Measurements from ENCODE around the gene CHFR.

The CHFR gene

DNA sequence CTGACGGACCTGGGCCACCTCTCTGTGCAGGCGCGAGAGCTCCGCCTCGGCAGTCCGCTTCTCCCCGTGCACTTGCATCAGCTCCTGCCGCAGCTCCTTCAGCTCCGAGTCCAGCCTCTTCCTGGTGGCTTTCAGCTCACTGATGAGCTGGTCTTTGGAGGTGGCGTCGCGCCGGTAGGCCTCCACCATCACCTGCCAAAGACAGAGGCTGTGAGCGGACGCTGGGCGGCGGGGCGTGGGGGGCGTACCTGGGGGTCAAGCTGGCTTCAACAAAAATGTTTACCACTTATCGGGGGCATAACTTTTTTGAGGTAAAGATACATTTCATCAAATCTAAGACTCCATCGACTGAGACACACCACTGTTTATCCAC, 98.3 kb downstream of the CHFR start:
- peaks cover 43% of the 10 kb centered on the region for H3K36me3 Mint-ChIP-seq (ENCODE audit: low read depth)
- H3K4me1 Mint-ChIP-seq (ENCODE audit: low read depth), result no peaks in the 10 kb centered on the region
- H3K27me3 Mint-ChIP-seq, result no peaks in the 10 kb centered on the region
- no peak overlapping the region for H3K4me3 Mint-ChIP-seq
- H3K9me3 Mint-ChIP-seq, result no peaks in the 10 kb centered on the region
- no peak overlapping the region for H3K27ac Mint-ChIP-seq

DNA sequence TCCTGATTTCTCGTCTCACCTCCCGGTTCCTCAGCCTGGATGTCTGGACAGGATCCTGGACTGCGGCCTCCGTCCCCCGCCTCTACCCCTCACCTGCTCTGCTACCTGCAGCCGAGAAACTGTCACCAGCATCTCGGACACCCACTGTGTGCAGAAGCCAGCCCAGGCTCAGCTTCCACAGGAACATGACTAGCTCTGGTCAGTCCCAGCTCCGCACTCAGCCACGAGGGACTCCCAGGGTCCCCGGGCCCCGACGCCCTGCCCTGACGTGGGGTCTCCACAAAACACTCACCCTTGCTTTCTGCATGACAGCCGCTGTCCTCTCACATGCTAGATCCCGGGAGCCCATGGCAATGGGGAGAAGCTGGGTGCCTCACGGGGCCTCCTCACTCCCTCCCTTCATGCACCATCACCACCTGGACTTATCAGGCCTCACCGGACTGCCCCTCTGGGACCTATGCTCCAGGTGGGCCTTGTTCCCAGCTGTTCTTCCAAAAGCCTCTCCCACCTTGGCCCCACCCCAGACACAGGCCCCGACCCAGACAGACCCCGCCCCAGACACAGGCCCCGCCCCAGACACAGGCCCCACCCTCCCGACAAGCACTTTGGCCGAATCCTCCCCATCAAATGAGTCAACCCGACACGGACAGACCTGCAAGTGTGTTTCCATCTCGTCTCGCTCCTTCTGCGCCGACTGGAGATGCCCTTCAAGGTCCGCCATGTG, 98.9 kb downstream of the CHFR start:
- peaks cover 43% of the 10 kb centered on the region for H3K36me3 Mint-ChIP-seq (ENCODE audit: low read depth)
- peak overlapping the region; percentile 38 for H3K27ac Mint-ChIP-seq
- no peak overlapping the region for H3K4me3 Mint-ChIP-seq
- no peaks in the 10 kb centered on the region for H3K4me1 Mint-ChIP-seq (ENCODE audit: low read depth)
- H3K9me3 Mint-ChIP-seq, result no peaks in the 10 kb centered on the region
- no peaks in the 10 kb centered on the region for H3K27me3 Mint-ChIP-seq

DNA sequence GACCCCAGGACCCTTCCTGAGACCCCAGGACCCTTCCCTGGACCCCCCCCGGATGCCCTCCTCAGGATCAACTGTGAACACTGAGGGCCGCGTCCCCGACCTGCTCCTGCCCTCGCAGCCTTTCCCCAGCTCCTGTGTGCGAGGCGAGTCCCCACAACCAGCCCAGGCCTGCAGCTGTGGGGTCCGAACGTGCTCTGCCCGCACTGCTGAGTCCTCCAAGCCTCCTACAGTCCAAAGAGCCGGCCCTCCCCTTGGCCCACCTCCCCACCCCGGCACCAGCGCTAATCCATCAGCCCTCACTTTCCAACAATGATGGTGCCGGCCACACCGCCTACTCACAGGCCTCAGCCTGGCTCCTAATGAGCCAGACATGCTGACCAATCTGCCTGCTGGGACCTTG, 99.5 kb downstream of the CHFR start:
- H3K27ac Mint-ChIP-seq, result peak overlapping the region; percentile 38
- H3K4me1 Mint-ChIP-seq (ENCODE audit: low read depth), result no peaks in the 10 kb centered on the region
- H3K9me3 Mint-ChIP-seq, result no peaks in the 10 kb centered on the region
- H3K27me3 Mint-ChIP-seq, result no peaks in the 10 kb centered on the region
- no peak overlapping the region for H3K4me3 Mint-ChIP-seq
- peaks cover 47% of the 10 kb centered on the region for H3K36me3 Mint-ChIP-seq (ENCODE audit: low read depth)

DNA sequence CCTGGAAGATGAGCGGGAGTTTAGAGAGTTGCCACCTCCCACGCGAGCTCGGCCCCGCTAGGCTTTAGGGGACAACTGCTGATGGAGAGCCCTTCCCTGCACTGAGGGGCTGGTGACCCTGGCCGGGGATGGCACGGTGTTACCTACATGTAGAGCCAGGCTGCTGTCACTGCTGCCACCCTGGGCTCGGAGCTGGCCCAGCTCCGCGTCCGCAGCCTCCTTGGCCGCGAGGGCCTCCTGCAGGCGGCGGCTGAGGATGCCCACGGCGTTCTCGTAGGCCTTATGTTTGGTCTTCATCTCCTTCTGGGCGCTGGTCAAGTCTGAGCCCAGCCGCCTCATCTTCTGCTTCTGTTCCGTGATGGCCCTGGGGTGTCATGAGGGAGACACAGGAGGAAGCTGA, 101.2 kb downstream of the CHFR start:
- no peak overlapping the region for H3K4me3 Mint-ChIP-seq
- H3K27me3 Mint-ChIP-seq, result no peaks in the 10 kb centered on the region
- H3K27ac Mint-ChIP-seq, result no peak overlapping the region
- H3K4me1 Mint-ChIP-seq (ENCODE audit: low read depth), result no peaks in the 10 kb centered on the region
- H3K36me3 Mint-ChIP-seq (ENCODE audit: low read depth), result peaks cover 57% of the 10 kb centered on the region
- H3K9me3 Mint-ChIP-seq, result no peaks in the 10 kb centered on the region

DNA sequence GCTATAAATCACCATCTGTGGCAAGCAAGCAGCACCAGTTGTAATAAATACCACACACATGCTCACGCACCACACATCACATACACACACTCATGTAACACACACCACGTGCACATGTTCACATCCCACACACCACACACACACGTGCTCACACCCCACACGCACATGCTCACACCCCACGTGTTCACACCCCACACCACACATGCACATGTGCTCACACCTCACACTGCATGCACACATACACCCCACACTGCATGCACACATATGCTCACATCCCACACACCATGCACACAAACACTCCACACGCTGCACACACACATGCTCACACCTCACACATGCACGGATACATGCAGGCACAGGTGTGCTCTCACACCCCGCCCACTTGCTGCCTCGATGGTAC, 102.8 kb downstream of the CHFR start:
- Mint-ChIP-seq H3K9me3 (no peaks in the 10 kb centered on the region), H3K4me3 (no peak overlapping the region), H3K36me3 (ENCODE audit: low read depth) (peaks cover 69% of the 10 kb centered on the region), H3K27me3 (no peaks in the 10 kb centered on the region), H3K27ac (no peak overlapping the region), H3K4me1 (ENCODE audit: low read depth) (no peaks in the 10 kb centered on the region)

DNA sequence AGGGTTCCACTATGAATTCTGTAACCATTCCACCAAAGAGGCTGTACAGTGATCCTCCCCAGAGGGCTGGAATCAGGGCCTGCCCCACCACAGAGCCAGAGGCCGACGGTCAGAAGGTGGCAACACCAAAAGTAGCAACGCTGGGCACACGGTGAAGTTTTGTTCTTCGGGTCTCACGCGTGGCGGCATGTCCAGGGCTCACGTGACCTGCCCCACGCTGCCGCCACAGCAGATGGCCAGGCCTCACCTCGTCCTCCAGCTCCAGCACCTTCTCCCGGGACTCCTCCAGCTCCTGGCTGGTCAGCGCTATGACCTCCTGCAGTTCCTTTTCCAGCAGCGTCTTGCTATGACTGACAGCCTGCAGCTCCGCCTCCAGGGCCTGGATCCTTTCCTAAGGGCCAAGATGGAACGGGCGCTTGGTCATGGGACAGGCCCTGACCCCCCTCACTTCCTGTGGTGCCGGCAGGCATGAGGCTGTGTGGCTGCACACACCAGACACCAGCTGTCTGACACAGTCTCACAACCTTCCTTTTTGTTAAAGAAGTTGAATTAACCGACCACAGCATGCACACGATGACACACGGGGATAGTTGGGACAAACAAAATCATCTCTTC, 103.4 kb downstream of the CHFR start:
- H3K27ac Mint-ChIP-seq, result no peak overlapping the region

More for the DNA sequence above, 103.4 kb downstream of the CHFR start:
- Mint-ChIP-seq H3K27me3 (no peaks in the 10 kb centered on the region), H3K4me3 (no peak overlapping the region), H3K36me3 (ENCODE audit: low read depth) (peaks cover 66% of the 10 kb centered on the region), H3K9me3 (no peaks in the 10 kb centered on the region), H3K4me1 (ENCODE audit: low read depth) (no peaks in the 10 kb centered on the region)

Data from stimulated activated naive CD8-positive, alpha-beta T cell treated with anti-CD3 and anti-CD28 coated beads, Interleukin-15, Interleukin-2, amounts not matched to agents 100 ng/mL and 50 ng/mL, for 24 hours (primary cell).